ENCODE measurements around the gene DYRK1A. TPM values are rescaled to one million over a fixed set of nuclear protein-coding genes. Genes with fewer than 3 reads are reported as not detected.
"Not testable (repeated sequence)": the region's sequence is repeated elsewhere in the genome, so short reads cannot be mapped to it uniquely, and the experiment has no call there.

DYRK1A gene
- total RNA-seq, 1 experiment from 2014 or later, result 48.7 TPM

DNA sequence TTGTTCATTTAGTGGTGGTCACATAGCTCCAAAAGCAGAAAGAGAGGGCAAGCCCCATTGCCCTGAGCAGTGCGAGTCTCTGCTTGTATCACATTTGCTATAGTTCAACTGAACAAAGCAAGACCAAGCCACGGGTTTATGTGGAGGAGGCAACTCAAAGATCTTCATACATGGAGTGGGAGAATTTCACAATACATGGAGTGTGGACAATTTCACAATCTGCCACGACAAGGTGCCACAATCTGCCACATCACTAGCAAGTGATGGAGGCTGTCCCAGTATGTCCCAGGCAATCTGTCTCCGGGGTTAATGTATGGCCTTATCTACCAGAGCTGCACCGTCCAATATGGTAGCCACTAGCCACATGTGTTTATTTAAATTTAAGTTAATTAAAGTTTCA lies 44.5 kb upstream of the DYRK1A start:
- TF ChIP-seq EZH2phosphoT487 (IDR thresholded peaks at IDR 0.05; ENCODE audit: borderline replicate concordance, low read length) (no peak), EZH2 (IDR thresholded peaks at IDR 0.05; ENCODE audit: low read length, unreplicated experiment) (no peak)
- TF ChIP-seq, protein P1, sequence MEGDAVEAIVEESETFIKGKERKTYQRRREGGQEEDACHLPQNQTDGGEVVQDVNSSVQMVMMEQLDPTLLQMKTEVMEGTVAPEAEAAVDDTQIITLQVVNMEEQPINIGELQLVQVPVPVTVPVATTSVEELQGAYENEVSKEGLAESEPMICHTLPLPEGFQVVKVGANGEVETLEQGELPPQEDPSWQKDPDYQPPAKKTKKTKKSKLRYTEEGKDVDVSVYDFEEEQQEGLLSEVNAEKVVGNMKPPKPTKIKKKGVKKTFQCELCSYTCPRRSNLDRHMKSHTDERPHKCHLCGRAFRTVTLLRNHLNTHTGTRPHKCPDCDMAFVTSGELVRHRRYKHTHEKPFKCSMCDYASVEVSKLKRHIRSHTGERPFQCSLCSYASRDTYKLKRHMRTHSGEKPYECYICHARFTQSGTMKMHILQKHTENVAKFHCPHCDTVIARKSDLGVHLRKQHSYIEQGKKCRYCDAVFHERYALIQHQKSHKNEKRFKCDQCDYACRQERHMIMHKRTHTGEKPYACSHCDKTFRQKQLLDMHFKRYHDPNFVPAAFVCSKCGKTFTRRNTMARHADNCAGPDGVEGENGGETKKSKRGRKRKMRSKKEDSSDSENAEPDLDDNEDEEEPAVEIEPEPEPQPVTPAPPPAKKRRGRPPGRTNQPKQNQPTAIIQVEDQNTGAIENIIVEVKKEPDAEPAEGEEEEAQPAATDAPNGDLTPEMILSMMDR (conservative IDR thresholded peaks at IDR 0.05; ENCODE audit: low read depth, low read length), result no peak
- ATAC-seq (no peak), DNase-seq (no peak)
- CTCF ChIA-PET, result no interaction called here
- Histone ChIP-seq H3K36me3 (ENCODE audit: low read depth, low read length) (no peaks in the 10 kb centered on the region), H3K4me2 (ENCODE audit: low read length) (no peak overlapping the region), H4K20me1 (ENCODE audit: low read length) (no peaks in the 10 kb centered on the region), H3K9me3 (ENCODE audit: low read length) (no peaks in the 10 kb centered on the region), H3K9ac (ENCODE audit: low read length) (no peak overlapping the region), H3K27me3 (ENCODE audit: low read length) (no peaks in the 10 kb centered on the region), H3K4me3 (ENCODE audit: low read length) (no peak overlapping the region), H3F3A (ENCODE audit: low read length, unreplicated experiment) (no peaks in the 10 kb centered on the region), H3K27ac (ENCODE audit: low read length) (no peak overlapping the region), H3K9me2 (replicated peaks; ENCODE audit: low read length) (no peaks in the 10 kb centered on the region), H3K79me2 (ENCODE audit: low read length) (no peaks in the 10 kb centered on the region), H3K4me1 (ENCODE audit: insufficient read depth, low read length) (no peaks in the 10 kb centered on the region), H2AFZ (ENCODE audit: low read length) (no peak overlapping the region)
- BruUV-seq (replicated peaks), result no TSS peak
- POLR2A ChIA-PET (ENCODE audit: unreplicated experiment), result no interaction called here
- intact Hi-C loops (cut with micrococcal nuclease), result no loop called here

DNA sequence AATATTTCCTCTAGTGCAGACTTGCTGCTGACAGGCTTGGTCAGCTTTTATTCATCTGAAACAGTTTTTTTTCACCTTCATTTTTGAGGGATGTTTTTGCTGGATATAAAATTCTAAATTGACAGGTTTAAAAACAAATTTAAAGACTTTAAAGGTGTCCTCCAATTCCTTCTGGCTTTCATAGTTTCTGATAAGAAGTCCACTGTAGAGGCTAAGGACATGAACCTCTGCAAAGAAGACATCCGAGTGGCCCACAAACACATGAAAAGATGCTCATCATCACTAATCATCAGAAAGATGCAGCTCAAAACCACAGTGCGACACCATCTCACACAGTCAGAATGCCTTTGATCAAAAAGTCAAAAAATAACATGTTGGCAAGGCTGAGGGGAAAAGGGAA lies 42.0 kb upstream of the DYRK1A start:
- Histone ChIP-seq H3F3A (ENCODE audit: low read length, unreplicated experiment) (no peaks in the 10 kb centered on the region), H3K4me1 (ENCODE audit: insufficient read depth, low read length) (no peaks in the 10 kb centered on the region), H4K20me1 (ENCODE audit: low read length) (no peaks in the 10 kb centered on the region), H3K9me2 (replicated peaks; ENCODE audit: low read length) (no peaks in the 10 kb centered on the region), H3K79me2 (ENCODE audit: low read length) (no peaks in the 10 kb centered on the region), H3K9ac (ENCODE audit: low read length) (no peak overlapping the region), H3K4me3 (ENCODE audit: low read length) (no peak overlapping the region), H3K27me3 (ENCODE audit: low read length) (no peaks in the 10 kb centered on the region), H2AFZ (ENCODE audit: low read length) (no peak overlapping the region), H3K9me3 (ENCODE audit: low read length) (no peaks in the 10 kb centered on the region), H3K4me2 (ENCODE audit: low read length) (no peak overlapping the region), H3K27ac (ENCODE audit: low read length) (no peak overlapping the region), H3K36me3 (ENCODE audit: low read depth, low read length) (no peaks in the 10 kb centered on the region)
- BruUV-seq (replicated peaks), result no TSS peak
- no peak for DNase-seq
- no peak for TF ChIP-seq EZH2phosphoT487 (IDR thresholded peaks at IDR 0.05; ENCODE audit: borderline replicate concordance, low read length)
- TF ChIP-seq, protein P1 (conservative IDR thresholded peaks at IDR 0.05; ENCODE audit: low read depth, low read length), result no peak
- no peak for TF ChIP-seq EZH2 (IDR thresholded peaks at IDR 0.05; ENCODE audit: low read length, unreplicated experiment)
- ChIA-PET CTCF (no interaction called here), POLR2A (ENCODE audit: unreplicated experiment) (no interaction called here)
- no peak for ATAC-seq
- intact Hi-C loops (cut with micrococcal nuclease), result no loop called here

DNA sequence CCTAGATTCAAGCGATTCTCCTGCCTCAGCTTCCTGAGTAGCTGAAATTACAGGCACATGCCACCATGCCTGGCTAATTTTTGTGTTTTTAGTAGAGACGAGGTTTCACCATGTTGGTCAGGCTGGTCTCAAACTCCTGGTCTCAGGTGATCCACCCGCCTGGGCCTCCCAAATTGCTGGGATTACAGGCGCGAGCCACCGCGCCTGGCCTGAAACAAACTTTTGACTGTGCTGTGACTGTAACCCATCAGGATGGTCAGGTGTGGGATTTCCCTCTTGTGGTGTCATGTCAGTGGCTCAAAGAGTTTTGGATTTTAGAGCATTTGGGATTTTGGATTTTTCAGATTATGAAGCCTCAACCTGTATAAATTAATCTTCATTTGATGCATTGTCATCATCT lies 38.4 kb upstream of the DYRK1A start:
- H3K27me3 ChIP-seq (ENCODE audit: low read length); H3K79me2 ChIP-seq (ENCODE audit: low read length); intact Hi-C loops (cut with micrococcal nuclease); BruUV-seq (replicated peaks); H2AFZ ChIP-seq (ENCODE audit: low read length); DNase-seq; CTCF ChIA-PET; H3F3A ChIP-seq (ENCODE audit: low read length, unreplicated experiment); H4K20me1 ChIP-seq (ENCODE audit: low read length); POLR2A ChIA-PET (ENCODE audit: unreplicated experiment); H3K9ac ChIP-seq (ENCODE audit: low read length); H3K4me3 ChIP-seq (ENCODE audit: low read length); H3K36me3 ChIP-seq (ENCODE audit: low read depth, low read length); H3K27ac ChIP-seq (ENCODE audit: low read length); H3K4me1 ChIP-seq (ENCODE audit: insufficient read depth, low read length); H3K4me2 ChIP-seq (ENCODE audit: low read length); ATAC-seq; H3K9me3 ChIP-seq (ENCODE audit: low read length); H3K9me2 ChIP-seq (replicated peaks; ENCODE audit: low read length): not testable (repeated sequence)
